ENCODE results near the gene TEAD4. TPM values are rescaled to one million over a fixed set of nuclear protein-coding genes. Genes with fewer than 3 reads are reported as not detected.
A peak's percentile ranks its signal among the peaks of the same experiment; 100 is the strongest.

Gene TEAD4
- total and polyA plus RNA-seq, 2 donors (not counting 1 experiment from before 2014, with no cell fraction given), result 6.3 to 14.3 TPM

DNA sequence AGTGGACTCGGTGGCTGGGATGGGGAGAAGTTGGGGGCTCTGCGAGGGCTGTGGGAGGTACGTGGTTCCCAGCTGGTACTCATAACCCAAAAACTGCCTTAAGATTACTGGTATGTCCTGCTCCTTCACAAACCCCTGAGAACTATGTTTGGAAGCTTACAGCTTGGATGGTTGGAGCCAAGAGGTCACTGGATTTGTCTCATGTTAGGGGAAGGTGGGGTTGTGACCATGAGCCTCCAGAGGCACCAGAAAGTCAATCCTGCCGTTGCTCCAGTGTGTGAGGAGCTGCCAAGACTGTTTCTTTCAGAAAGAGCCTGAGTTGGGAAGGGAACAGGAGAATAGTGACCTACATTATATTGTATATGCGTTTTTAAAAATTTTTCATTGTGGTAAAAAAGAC is 33.5 kb downstream of the TEAD4 start:
- Histone ChIP-seq H3K9me3 (ENCODE audit: control insufficient read depth, insufficient read depth, low read depth, low read length) (no peaks in the 10 kb centered on the region), H3K4me3 (replicated peaks in 1 of 4; ENCODE audit: control extremely low read depth in 1 of 4, insufficient read depth in 1 of 4, low read depth in 3 of 4, low read length in 4 of 4) (no peak overlapping the region), H3K36me3 (ENCODE audit: control insufficient read depth, insufficient read depth, low read length) (no peaks in the 10 kb centered on the region), H3K27ac (ENCODE audit: insufficient read depth, low read length) (no peak overlapping the region), H3K79me2 (ENCODE audit: control insufficient read depth, insufficient read depth, low read length) (no peaks in the 10 kb centered on the region), H3K4me2 (ENCODE audit: extremely low read depth, insufficient read depth, low read length) (no peak overlapping the region), H2AFZ (ENCODE audit: low read length) (no peak overlapping the region), H3K4me1 (ENCODE audit: control insufficient read depth, extremely low read depth, insufficient read depth, low read length) (no peaks in the 10 kb centered on the region), H4K20me1 (ENCODE audit: control insufficient read depth, extremely low read depth, insufficient read depth, low read length) (no peaks in the 10 kb centered on the region), H3K27me3 (ENCODE audit: control insufficient read depth, insufficient read depth, low read length) (no peaks in the 10 kb centered on the region), H3K9ac (ENCODE audit: insufficient read depth, low read length) (no peak overlapping the region)
- DNase-seq (ENCODE audit: low read depth in 2 of 2), result no peak
- TF ChIP-seq CTCF (conservative IDR thresholded peaks at IDR 0.05 in 1 of 2, IDR thresholded peaks at IDR 0.05 in 1 of 2; ENCODE audit: low read depth in 1 of 2, low read length in 2 of 2) (no peak), EZH2 (IDR thresholded peaks at IDR 0.05; ENCODE audit: low read length, missing control alignments) (no peak)

- H3K27me3 ChIP-seq (ENCODE audit: control insufficient read depth, insufficient read depth, low read length), result no peaks in the 10 kb centered on the region
- H3K27ac ChIP-seq (ENCODE audit: insufficient read depth, low read length), result no peak overlapping the region
- H3K4me1 ChIP-seq (ENCODE audit: control insufficient read depth, extremely low read depth, insufficient read depth, low read length), result peaks cover 2% of the 10 kb centered on the region
- DNase-seq (ENCODE audit: low read depth in 2 of 2), result peak in 1 of 2 donors; percentile 46
- no peak overlapping the region for H3K4me2 ChIP-seq (ENCODE audit: extremely low read depth, insufficient read depth, low read length)
- no peak overlapping the region for H2AFZ ChIP-seq (ENCODE audit: low read length)
- no peak overlapping the region for H3K9ac ChIP-seq (ENCODE audit: insufficient read depth, low read length)
- no peak overlapping the region for H3K4me3 ChIP-seq (replicated peaks in 1 of 4; ENCODE audit: control extremely low read depth in 1 of 4, insufficient read depth in 1 of 4, low read depth in 3 of 4, low read length in 4 of 4)
- TF ChIP-seq EZH2 (IDR thresholded peaks at IDR 0.05; ENCODE audit: low read length, missing control alignments), result no peak
- TF ChIP-seq CTCF (conservative IDR thresholded peaks at IDR 0.05 in 1 of 2, IDR thresholded peaks at IDR 0.05 in 1 of 2; ENCODE audit: low read depth in 1 of 2, low read length in 2 of 2), result no peak
- H4K20me1 ChIP-seq (ENCODE audit: control insufficient read depth, extremely low read depth, insufficient read depth, low read length), result no peaks in the 10 kb centered on the region
- H3K9me3 ChIP-seq (ENCODE audit: control insufficient read depth, insufficient read depth, low read depth, low read length), result no peaks in the 10 kb centered on the region
- H3K79me2 ChIP-seq (ENCODE audit: control insufficient read depth, insufficient read depth, low read length), result no peaks in the 10 kb centered on the region
- peaks cover 3% of the 10 kb centered on the region for H3K36me3 ChIP-seq (ENCODE audit: control insufficient read depth, insufficient read depth, low read length)
These were observed 38.9 kb downstream of the TEAD4 start for GRCh38 chr12:2997989-2998670.

GRCh38 chr12:2998789-2999264 is 39.6 kb downstream of the TEAD4 start:
- no peaks in the 10 kb centered on the region for H3K79me2 ChIP-seq (ENCODE audit: control insufficient read depth, insufficient read depth, low read length)
- no peak overlapping the region for H3K4me3 ChIP-seq (replicated peaks in 1 of 4; ENCODE audit: control extremely low read depth in 1 of 4, insufficient read depth in 1 of 4, low read depth in 3 of 4, low read length in 4 of 4)
- H4K20me1 ChIP-seq (ENCODE audit: control insufficient read depth, extremely low read depth, insufficient read depth, low read length), result no peaks in the 10 kb centered on the region
- H3K4me2 ChIP-seq (ENCODE audit: extremely low read depth, insufficient read depth, low read length), result no peak overlapping the region
- H3K36me3 ChIP-seq (ENCODE audit: control insufficient read depth, insufficient read depth, low read length), result peaks cover 3% of the 10 kb centered on the region
- TF ChIP-seq EZH2 (IDR thresholded peaks at IDR 0.05; ENCODE audit: low read length, missing control alignments) (no peak), CTCF (conservative IDR thresholded peaks at IDR 0.05 in 1 of 2, IDR thresholded peaks at IDR 0.05 in 1 of 2; ENCODE audit: low read depth in 1 of 2, low read length in 2 of 2) (no peak)
- no peak overlapping the region for H3K27ac ChIP-seq (ENCODE audit: insufficient read depth, low read length)
- H3K27me3 ChIP-seq (ENCODE audit: control insufficient read depth, insufficient read depth, low read length), result no peaks in the 10 kb centered on the region
- no peak overlapping the region for H2AFZ ChIP-seq (ENCODE audit: low read length)
- DNase-seq (ENCODE audit: low read depth in 2 of 2), result peak; percentile 59 to 90
- H3K4me1 ChIP-seq (ENCODE audit: control insufficient read depth, extremely low read depth, insufficient read depth, low read length), result peaks cover 2% of the 10 kb centered on the region
- no peaks in the 10 kb centered on the region for H3K9me3 ChIP-seq (ENCODE audit: control insufficient read depth, insufficient read depth, low read depth, low read length)
- H3K9ac ChIP-seq (ENCODE audit: insufficient read depth, low read length), result no peak overlapping the region
